Liver (tissue), 10 donors: ENCODE results near the gene MGRN1. TPM values are rescaled to one million over a fixed set of nuclear protein-coding genes. Genes with fewer than 3 reads are reported as not detected.
"Not testable (repeated sequence)": the region's sequence is repeated elsewhere in the genome, so short reads cannot be mapped to it uniquely, and the experiment has no call there.

ENCODE experiments used
- DNase-seq: peaks from one replicate; pipeline ENCODE4 v3.0.0-alpha.2; 2017; ENCODE audit warnings: low spot score
- H3K27ac ChIP-seq, 2 donors: one replicate each; pipeline ENCODE4 v1.7.0; 2013; ENCODE audit warnings: inconsistent platforms in 2 of 2, low read length in 2 of 2, control low read depth in 1 of 2, low read depth in 1 of 2, mild to moderate bottlenecking in 1 of 2
- H3K27me3 ChIP-seq, 4 donors: one replicate each; pipeline versions ENCODE4 v1.6.1 to v1.7.0; 2013; ENCODE audit warnings: low read length in 3 of 4, inconsistent platforms in 1 of 4, mild to moderate bottlenecking in 1 of 4, moderate library complexity in 1 of 4; ENCODE audit not compliant: control insufficient read depth in 4 of 4, insufficient read depth in 4 of 4
- H3K36me3 ChIP-seq, 4 donors: one replicate each; pipeline versions ENCODE4 v1.6.1 to v1.7.0; 2013; ENCODE audit warnings: low read length in 3 of 4, mild to moderate bottlenecking in 3 of 4, low read depth in 1 of 4, moderate library complexity in 1 of 4; ENCODE audit not compliant: control insufficient read depth in 4 of 4, insufficient read depth in 3 of 4
- H3K4me1 ChIP-seq, 4 donors: one replicate each; pipeline versions ENCODE4 v1.6.1 to v1.7.0; 2013; ENCODE audit warnings: low read length in 3 of 4, mild to moderate bottlenecking in 3 of 4, moderate library complexity in 1 of 4; ENCODE audit not compliant: control insufficient read depth in 4 of 4, insufficient read depth in 4 of 4
- H3K4me3 ChIP-seq, 3 donors: one replicate each; pipeline versions ENCODE4 v1.6.1 to v1.7.0; 2013; ENCODE audit warnings: low read length in 3 of 3, control low read depth in 1 of 3, low read depth in 1 of 3, mild to moderate bottlenecking in 1 of 3
- H3K9ac ChIP-seq, 2 donors: one replicate each; pipeline ENCODE4 v1.7.0; 2013; ENCODE audit warnings: low read length in 2 of 2, mild to moderate bottlenecking in 2 of 2, moderate library complexity in 2 of 2, control low read depth in 1 of 2, low read depth in 1 of 2
- H3K9me3 ChIP-seq, 4 donors: one replicate each; pipeline versions ENCODE4 v1.6.1 to v1.7.0; 2013; ENCODE audit warnings: low read length in 3 of 4; ENCODE audit not compliant: control insufficient read depth in 4 of 4
- HNF4A ChIP-seq, 2 donors: conservative IDR thresholded peaks; 2 replicates each; pipeline ENCODE4 v1.6.1; 2016; ENCODE audit warnings: antibody characterized with exemption in 2 of 2, mild to moderate bottlenecking in 2 of 2
- HNF4G ChIP-seq: IDR thresholded peaks from 2 replicates; pipeline ENCODE4 v1.6.1; 2016; ENCODE audit warnings: antibody characterized with exemption
- NR2F2 ChIP-seq: IDR thresholded peaks from 2 replicates; pipeline ENCODE4 v1.6.1; 2016; ENCODE audit warnings: antibody characterized with exemption
- YY1 ChIP-seq: IDR thresholded peaks from 2 replicates; pipeline ENCODE4 v1.6.1; 2016; ENCODE audit warnings: antibody characterized with exemption, mild to moderate bottlenecking
- WGBS: extraction: QIAGEN DNeasy Blood & Tissue Kit; methylation state at CpG from one replicate; pipeline ENCODE4 v1.1.7; 2013; 5-methylcytosine and 5-hydroxymethylcytosine counted together
- polyA plus RNA-seq, 2 donors: library from polyadenylated mRNA; stranded (reverse) in 1 of 2; unstranded in 1 of 2; fragments of 200-250 nt in 1 of 2; fragments of >200 nt in 1 of 2; fragmentation: Nextera tagmentation in 1 of 2; extraction: Ambion mirVana in 1 of 2; gene quantifications; one replicate each; pipeline versions ENCODE4 v1.2.1 to v1.2.3, GENCODE V29; 2013 to 2015
- small RNA-seq: library from RNA; depleted of rRNA; stranded (forward); fragments of <200 nt; gene quantifications from one replicate; pipeline ENCODE3, GENCODE V24; 2014
- total RNA-seq, 2 donors: library from RNA; depleted of rRNA; stranded (reverse); fragments of >200 nt; gene quantifications; one replicate each; pipeline ENCODE4 v1.2.3, GENCODE V29; 2014
- TF ChIP-seq, protein P1 (sequence below): fragments of 150-350 bp; IDR thresholded peaks from 2 replicates; pipeline ENCODE4 v1.5.1; 2017; ENCODE audit warnings: improper control_type of control experiment, low read depth, low read length; ENCODE audit not compliant: missing input control
- TF ChIP-seq, protein P2 (sequence below): IDR thresholded peaks from 2 replicates; pipeline ENCODE4 v1.6.1; 2016; ENCODE audit warnings: antibody characterized with exemption
- TF ChIP-seq, protein P3 (sequence below): IDR thresholded peaks from 2 replicates; pipeline ENCODE4 v1.6.1; 2016; ENCODE audit warnings: antibody characterized with exemption, mild to moderate bottlenecking
- donor health status: healthy.
- donor health status: healthy.
- donor health status: healthy.
- donor health status: healthy.
- donor health status: healthy.

Gene MGRN1
- total and polyA plus RNA-seq, 4 donors: 15.9 to 35.7 (median 25.9) TPM

DNA sequence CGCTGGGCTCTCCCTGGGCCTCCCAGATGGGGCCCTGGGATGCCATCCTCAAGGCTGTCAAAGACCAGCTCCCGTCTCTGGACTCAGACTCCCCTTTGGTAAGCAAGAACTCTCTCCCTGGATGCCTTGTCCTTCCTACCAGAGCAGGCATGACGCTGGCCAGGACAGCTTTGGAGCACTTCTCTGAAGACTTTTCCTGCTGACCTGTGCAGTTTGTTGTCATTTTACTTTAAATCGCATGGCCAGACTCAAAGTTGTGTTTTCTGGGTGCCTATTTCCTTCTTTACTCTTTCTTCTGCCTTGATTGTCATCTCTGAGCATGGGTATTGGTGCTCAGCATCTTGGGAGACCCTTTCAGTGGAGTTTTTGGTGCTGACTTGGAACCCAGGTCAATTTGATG is 111.9 kb downstream of the MGRN1 start (continued):
- TF ChIP-seq, protein P1, sequence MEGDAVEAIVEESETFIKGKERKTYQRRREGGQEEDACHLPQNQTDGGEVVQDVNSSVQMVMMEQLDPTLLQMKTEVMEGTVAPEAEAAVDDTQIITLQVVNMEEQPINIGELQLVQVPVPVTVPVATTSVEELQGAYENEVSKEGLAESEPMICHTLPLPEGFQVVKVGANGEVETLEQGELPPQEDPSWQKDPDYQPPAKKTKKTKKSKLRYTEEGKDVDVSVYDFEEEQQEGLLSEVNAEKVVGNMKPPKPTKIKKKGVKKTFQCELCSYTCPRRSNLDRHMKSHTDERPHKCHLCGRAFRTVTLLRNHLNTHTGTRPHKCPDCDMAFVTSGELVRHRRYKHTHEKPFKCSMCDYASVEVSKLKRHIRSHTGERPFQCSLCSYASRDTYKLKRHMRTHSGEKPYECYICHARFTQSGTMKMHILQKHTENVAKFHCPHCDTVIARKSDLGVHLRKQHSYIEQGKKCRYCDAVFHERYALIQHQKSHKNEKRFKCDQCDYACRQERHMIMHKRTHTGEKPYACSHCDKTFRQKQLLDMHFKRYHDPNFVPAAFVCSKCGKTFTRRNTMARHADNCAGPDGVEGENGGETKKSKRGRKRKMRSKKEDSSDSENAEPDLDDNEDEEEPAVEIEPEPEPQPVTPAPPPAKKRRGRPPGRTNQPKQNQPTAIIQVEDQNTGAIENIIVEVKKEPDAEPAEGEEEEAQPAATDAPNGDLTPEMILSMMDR: no peak
- TF ChIP-seq HNF4G (no peak), NR2F2 (no peak), HNF4A (conservative IDR thresholded peaks at IDR 0.05) (no peak)
- TF ChIP-seq, protein P2, sequence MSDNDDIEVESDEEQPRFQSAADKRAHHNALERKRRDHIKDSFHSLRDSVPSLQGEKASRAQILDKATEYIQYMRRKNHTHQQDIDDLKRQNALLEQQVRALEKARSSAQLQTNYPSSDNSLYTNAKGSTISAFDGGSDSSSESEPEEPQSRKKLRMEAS: no peak

DNA sequence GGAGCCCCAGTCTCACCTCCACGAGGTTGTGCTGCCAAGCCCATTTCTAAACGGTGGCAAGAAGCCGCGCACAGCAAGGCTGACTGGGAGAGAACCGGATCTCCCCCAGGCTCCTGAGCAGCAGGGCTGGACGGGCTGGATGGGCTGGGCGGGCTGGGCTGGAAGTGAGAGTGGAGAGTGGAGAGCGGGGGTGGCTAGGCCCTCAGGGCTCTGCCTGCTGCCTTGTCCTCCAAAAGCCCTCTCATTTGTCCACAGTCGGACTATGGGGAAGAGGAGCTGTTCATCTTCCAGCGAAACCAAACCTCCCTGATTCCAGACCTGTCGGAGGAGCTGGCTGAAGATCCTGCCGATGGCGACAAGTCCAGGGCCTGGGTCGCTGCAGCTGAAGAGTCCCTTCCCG is 112.9 kb downstream of the MGRN1 start:
- DNase-seq: no peak
- peaks cover 2 to 10% (median 9%) of the 10 kb centered on the region in 4 donors for H3K4me1 ChIP-seq
- H3K9ac ChIP-seq: no peak overlapping the region
- H3K4me3 ChIP-seq: no peak overlapping the region
- 81% methylated on average over 15 of the region's 15 CpGs for WGBS
- TF ChIP-seq, protein P2: no peak
- TF ChIP-seq NR2F2 (no peak), YY1 (no peak)
- TF ChIP-seq, protein P3, sequence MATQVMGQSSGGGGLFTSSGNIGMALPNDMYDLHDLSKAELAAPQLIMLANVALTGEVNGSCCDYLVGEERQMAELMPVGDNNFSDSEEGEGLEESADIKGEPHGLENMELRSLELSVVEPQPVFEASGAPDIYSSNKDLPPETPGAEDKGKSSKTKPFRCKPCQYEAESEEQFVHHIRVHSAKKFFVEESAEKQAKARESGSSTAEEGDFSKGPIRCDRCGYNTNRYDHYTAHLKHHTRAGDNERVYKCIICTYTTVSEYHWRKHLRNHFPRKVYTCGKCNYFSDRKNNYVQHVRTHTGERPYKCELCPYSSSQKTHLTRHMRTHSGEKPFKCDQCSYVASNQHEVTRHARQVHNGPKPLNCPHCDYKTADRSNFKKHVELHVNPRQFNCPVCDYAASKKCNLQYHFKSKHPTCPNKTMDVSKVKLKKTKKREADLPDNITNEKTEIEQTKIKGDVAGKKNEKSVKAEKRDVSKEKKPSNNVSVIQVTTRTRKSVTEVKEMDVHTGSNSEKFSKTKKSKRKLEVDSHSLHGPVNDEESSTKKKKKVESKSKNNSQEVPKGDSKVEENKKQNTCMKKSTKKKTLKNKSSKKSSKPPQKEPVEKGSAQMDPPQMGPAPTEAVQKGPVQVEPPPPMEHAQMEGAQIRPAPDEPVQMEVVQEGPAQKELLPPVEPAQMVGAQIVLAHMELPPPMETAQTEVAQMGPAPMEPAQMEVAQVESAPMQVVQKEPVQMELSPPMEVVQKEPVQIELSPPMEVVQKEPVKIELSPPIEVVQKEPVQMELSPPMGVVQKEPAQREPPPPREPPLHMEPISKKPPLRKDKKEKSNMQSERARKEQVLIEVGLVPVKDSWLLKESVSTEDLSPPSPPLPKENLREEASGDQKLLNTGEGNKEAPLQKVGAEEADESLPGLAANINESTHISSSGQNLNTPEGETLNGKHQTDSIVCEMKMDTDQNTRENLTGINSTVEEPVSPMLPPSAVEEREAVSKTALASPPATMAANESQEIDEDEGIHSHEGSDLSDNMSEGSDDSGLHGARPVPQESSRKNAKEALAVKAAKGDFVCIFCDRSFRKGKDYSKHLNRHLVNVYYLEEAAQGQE: no peak
- no peaks in the 10 kb centered on the region for H3K36me3 ChIP-seq
- H3K27me3 ChIP-seq: no peaks in the 10 kb centered on the region
- no peak overlapping the region for H3K27ac ChIP-seq
- H3K9me3 ChIP-seq: no peaks in the 10 kb centered on the region

DNA sequence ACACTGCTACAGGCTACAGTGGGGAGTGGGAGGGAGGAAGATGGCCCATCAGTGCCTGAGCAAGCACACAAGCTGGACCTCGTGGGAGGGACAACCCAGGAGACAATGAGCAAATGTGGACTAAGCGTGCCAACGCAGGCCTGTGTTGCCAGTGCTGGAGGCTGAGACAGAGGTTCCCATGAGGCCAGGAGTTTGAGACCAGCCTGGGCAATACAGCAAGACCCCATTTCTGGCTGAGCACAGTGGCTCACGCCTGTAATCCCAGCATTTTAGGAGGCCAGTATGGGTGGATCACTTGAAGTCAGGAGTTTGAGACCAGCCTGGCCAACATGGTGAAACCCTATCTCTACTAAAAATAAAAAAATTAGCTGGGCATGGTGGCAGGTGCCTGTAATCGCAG is 113.7 kb downstream of the MGRN1 start:
- DNase-seq, H3K9ac ChIP-seq, H3K9me3 ChIP-seq, H3K4me3 ChIP-seq, H3K27ac ChIP-seq, H3K36me3 ChIP-seq, H3K27me3 ChIP-seq: not testable (repeated sequence)
- peaks cover 4 to 14% (median 8%) of the 10 kb centered on the region in 4 donors for H3K4me1 ChIP-seq
- WGBS: 84% methylated on average over 5 of the region's 5 CpGs

Small RNAs within 50 kb of the gene (small RNA-seq; reads per million reads assigned to genes)
- gene MIR6769A: not detected
- gene RN7SL850P: not detected

Other genes starting within 250 kb of the MGRN1 start
- gene CORO7, start 208.2 kb upstream of the MGRN1 start, total RNA-seq: 10 to 100 TPM; 16.0 to 21.5 TPM
- 10 to 100 TPM in 1 of 2 donors, 1 to 10 TPM in 1; 7.3 to 10.0 TPM for gene CORO7, start 208.2 kb upstream of the MGRN1 start, polyA plus RNA-seq
- gene DNAJA3, start 199.0 kb upstream of the MGRN1 start, total RNA-seq: 10 to 100 TPM; 39.6 to 86.3 TPM
- gene DNAJA3, start 199.0 kb upstream of the MGRN1 start, polyA plus RNA-seq: 10 to 100 TPM; 57.2 to 73.9 TPM
- 10 to 100 TPM; 20.1 to 21.8 TPM for gene NMRAL1, start 150.2 kb upstream of the MGRN1 start, total RNA-seq
- gene NMRAL1, start 150.2 kb upstream of the MGRN1 start, polyA plus RNA-seq: 10 to 100 TPM; 34.8 to 45.4 TPM
- 10 to 100 TPM; 11.4 to 45.7 TPM for gene HMOX2, start 148.4 kb upstream of the MGRN1 start, total RNA-seq
- gene HMOX2, start 148.4 kb upstream of the MGRN1 start, polyA plus RNA-seq: 10 to 100 TPM; 77.3 to 81.5 TPM
- 1 to 10 TPM; 4.4 to 8.4 TPM for gene CDIP1, start 86.1 kb upstream of the MGRN1 start, total RNA-seq
- gene CDIP1, start 86.1 kb upstream of the MGRN1 start, polyA plus RNA-seq: 10 to 100 TPM; 15.7 to 18.6 TPM
- under 1 TPM; 0.09 to 0.25 TPM for gene C16orf96, start 68.5 kb upstream of the MGRN1 start, total RNA-seq
- gene C16orf96, start 68.5 kb upstream of the MGRN1 start, polyA plus RNA-seq: under 1 TPM; 0.06 to 0.07 TPM
- gene UBALD1, start 9.9 kb upstream of the MGRN1 start, total RNA-seq: 1 to 10 TPM; 4.5 to 6.9 TPM
- gene UBALD1, start 9.9 kb upstream of the MGRN1 start, polyA plus RNA-seq: 10 to 100 TPM in 1 of 2 donors, 1 to 10 TPM in 1; 8.2 to 22.4 TPM
- 10 to 100 TPM; 22.4 to 40.3 TPM for gene NUDT16L1, start 68.7 kb downstream of the MGRN1 start, total RNA-seq
- gene NUDT16L1, start 68.7 kb downstream of the MGRN1 start, polyA plus RNA-seq: 10 to 100 TPM; 32.3 to 43.4 TPM
- gene ANKS3, start 109.4 kb downstream of the MGRN1 start, total RNA-seq: 10 to 100 TPM in 1 of 2 donors, 1 to 10 TPM in 1; 4.1 to 14.0 TPM
- gene ANKS3, start 109.4 kb downstream of the MGRN1 start, polyA plus RNA-seq: 1 to 10 TPM; 4.0 to 5.3 TPM
- under 1 TPM; 0.42 to 0.70 TPM for gene DNAAF8, start 109.7 kb downstream of the MGRN1 start, total RNA-seq
- gene DNAAF8, start 109.7 kb downstream of the MGRN1 start, polyA plus RNA-seq: under 1 TPM; 0.33 to 0.75 TPM
- 1 to 10 TPM; 5.9 to 7.4 TPM for gene ZNF500, start 142.3 kb downstream of the MGRN1 start, total RNA-seq
- 1 to 10 TPM; 3.0 to 4.0 TPM for gene ZNF500, start 142.3 kb downstream of the MGRN1 start, polyA plus RNA-seq
- gene SEPTIN12, start 163.5 kb downstream of the MGRN1 start, total RNA-seq: not detected
- gene SEPTIN12, start 163.5 kb downstream of the MGRN1 start, polyA plus RNA-seq: not detected
- 1 to 10 TPM in 1 of 2 donors, not detected in 1; 1.2 TPM for gene SMIM22, start 170.5 kb downstream of the MGRN1 start, total RNA-seq
- under 1 TPM; 0.49 to 0.72 TPM for gene SMIM22, start 170.5 kb downstream of the MGRN1 start, polyA plus RNA-seq
- 10 to 100 TPM; 14.0 to 28.1 TPM for gene ROGDI, start 177.8 kb downstream of the MGRN1 start, total RNA-seq
- gene ROGDI, start 177.8 kb downstream of the MGRN1 start, polyA plus RNA-seq: 10 to 100 TPM; 16.1 to 18.6 TPM
- 10 to 100 TPM; 43.7 to 50.2 TPM for gene GLYR1, start 222.5 kb downstream of the MGRN1 start, total RNA-seq
- 10 to 100 TPM; 18.1 to 37.4 TPM for gene GLYR1, start 222.5 kb downstream of the MGRN1 start, polyA plus RNA-seq
- gene UBN1, start 222.7 kb downstream of the MGRN1 start, total RNA-seq: 10 to 100 TPM; 19.1 to 19.7 TPM
- 1 to 10 TPM; 7.3 to 9.3 TPM for gene UBN1, start 222.7 kb downstream of the MGRN1 start, polyA plus RNA-seq